Amygdala (tissue), 56 donors: ENCODE data around the gene PRICKLE2.
"Not testable (repeated sequence)": the region's sequence is repeated elsewhere in the genome, so short reads cannot be mapped to it uniquely, and the experiment has no call there.

ENCODE experiments used
- DNase-seq, 56 donors: peaks; one replicate each; lab custom pipeline; 2025; lab: John Stamatoyannopoulos, UW

PRICKLE2 gene

DNA sequence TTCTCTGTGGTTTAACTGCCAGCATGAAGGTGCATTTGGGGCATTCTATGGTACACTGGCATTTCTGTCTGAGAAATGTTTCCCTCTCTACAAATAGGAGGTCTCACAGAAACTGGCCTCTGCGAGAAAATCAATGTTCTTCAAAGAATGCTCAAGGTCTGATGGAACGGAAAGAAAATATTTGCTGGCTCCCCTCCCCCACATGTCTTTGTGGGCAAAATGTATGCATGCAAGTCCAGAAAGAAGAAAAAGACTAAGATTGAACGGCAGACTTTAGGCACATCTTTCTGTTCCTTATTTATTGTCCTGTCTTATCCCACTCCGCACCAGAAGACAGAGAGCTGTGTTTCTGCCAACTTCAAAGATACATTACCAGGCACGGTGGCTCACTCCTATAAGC is 118.1 kb downstream of the PRICKLE2 start:
- no peak for DNase-seq

DNA sequence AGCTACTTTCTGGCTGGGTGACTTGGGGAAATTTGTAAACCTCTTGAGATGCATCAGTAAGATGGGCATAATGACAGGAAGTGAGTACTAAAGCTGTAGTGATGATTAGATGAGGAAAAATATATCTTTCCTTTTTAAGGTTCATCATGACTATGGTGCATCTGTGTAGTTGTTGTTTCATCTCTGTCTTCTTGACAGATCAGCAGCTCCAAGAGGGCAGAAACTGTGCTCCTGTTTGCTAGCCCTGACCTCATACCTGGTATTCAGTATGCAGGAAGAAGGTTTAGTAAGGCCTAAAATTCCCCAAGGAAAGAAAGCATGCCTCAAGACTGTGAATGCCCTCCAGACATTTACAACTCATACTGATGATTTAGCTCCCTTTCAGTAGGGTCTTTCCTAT is 119.5 kb downstream of the PRICKLE2 start:
- no peak for DNase-seq

DNA sequence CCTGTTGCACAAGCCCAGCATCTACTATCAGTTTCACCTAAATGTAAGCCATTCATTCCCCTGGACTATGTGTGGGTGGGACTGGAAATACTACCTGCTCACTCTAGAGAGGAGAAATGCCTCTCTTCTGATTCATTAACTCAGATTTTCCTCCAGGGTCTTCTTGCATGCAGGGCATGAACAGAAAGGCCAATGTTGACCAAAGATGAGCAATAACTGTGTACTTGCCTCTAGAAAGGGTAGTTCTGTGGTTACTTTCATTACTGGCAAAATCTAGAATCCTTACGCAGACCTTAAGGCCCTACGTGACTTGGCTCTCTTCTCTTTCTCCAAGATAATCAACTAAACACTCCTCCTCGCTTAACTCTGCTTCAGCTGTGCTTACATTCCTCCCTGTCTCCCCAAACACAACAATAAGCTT is 120.6 kb downstream of the PRICKLE2 start:
- DNase-seq, result no peak

DNA sequence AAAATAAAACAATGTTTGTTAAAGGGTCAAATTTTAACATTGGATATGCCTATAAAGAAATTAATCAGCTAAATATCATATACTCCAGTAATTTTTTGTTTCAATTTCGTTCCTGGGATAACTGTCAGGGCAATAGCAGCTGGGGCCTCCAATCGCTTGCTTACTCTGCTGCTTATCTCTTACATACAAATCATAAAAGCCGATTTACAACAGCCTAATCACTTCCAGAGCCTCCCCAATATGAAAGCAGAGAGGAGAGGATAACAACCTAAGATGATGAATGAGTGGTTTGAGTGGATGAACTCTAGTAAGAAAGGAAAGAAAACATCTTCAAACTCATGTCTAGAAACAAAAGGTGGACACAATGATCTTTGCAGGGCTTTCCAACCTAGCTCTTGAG is 121.3 kb downstream of the PRICKLE2 start:
- DNase-seq, result no peak

DNA sequence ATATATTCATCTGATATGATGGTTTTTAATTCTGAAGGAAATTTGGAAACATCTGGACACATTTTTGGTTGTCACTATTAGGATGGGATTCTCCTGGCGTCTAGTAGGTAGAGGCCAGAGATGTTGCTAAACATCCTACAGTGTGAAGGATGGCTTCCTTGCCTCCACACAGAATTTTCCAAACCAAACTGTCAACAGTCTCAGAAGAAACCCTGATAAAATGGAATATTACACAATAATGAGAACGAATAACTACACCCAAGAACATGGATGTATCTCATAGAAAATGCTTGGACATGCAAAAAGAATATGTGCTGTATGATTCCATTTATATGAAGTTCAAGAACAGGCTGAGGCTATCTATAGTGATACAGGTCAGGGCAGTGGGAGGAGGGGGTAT is 122.1 kb downstream of the PRICKLE2 start:
- no peak for DNase-seq

DNA sequence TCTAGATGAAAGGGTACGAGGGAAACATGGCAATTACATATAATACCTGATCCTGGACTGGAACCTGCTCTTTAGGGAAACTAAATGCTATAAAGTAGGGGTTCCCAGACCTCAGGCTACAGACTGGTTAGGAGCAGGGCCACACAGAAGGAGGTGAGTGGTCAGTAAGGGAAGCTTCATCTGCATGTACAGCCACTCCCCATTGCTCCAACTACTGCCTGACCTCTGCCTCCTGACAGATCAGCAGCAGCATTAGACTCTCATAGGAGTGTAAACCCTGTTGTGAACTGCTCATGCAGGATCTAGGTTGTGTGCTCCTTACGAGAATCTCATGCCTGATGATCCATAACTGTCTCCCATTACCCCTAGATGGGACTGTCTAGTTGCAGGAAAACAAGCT is 123.1 kb downstream of the PRICKLE2 start:
- DNase-seq, result no peak

DNA sequence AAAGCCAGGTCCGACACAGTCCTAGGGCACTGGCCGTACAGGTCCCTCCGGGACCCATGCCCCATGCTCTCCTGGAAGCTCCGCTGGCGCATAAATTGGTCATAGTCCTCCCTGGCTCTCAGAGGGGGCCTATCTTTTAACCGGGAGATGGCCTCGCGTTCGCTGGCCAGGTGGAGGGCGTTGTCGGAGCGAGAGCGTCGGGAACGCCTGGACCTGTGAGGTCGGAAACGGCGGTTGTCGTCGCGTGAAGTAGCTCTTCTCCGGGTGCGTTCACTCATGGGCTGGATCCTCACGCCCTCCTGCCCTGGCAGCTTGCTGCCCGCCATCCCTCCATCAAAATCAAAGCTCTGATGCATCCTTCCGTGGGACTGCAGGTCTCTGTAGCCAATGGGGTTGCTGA is 126.0 kb downstream of the PRICKLE2 start:
- DNase-seq, result no peak

DNA sequence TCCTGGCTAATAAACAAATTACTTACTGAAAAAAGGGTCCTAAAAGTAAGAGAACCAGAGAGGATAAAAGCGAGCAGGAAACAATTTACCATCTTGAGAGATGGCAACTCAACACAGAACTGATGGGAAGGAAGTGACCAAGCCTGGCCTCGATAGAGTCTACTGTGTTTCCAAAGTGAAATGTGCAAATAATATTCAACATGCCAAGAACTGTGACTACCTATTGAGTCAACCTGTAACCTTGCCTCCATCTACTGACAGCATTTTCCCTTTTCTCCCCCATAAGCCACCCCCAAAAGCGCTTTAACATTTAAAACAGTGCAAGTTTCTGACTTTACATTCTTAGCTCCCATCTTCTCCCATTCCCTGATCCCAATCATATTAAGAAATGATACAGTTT is 126.6 kb downstream of the PRICKLE2 start:
- DNase-seq, result no peak

DNA sequence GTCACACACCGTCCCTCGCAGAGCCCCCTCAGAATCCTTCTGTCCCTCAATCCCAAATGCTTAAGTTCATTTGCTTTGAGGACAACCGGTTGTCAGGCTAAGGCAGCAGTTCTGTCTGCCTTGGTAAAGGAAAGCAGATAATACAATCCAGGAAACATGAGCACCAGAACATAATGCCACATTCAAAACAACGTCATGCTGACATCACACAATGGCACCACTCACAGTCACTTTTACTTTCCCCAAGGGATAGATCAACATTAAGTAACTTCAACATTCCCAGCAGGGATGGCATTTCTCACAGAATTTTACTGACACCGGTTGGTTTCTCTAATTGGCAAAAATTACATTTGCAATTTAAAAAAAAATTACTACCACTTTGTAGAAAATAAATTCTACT is 127.3 kb downstream of the PRICKLE2 start:
- no peak for DNase-seq

DNA sequence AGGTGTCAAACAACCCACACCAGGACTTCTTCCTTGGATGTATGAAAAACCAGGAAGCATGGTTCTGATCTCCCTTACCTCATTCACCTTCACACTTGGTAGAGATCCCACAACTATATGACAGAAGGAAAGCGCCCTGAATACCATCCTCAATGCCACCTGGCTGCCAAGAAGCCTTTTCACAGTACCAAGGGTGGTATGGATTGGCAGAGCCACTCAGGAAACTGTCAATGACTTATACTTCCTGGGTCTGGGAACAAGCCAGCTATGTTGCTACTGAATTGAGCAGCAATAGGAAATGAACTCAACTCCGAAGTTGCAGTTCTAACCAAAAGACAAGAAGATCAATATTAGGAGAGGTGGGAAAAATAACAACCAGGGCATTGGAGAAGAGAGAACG is 129.5 kb downstream of the PRICKLE2 start:
- no peak for DNase-seq

DNA sequence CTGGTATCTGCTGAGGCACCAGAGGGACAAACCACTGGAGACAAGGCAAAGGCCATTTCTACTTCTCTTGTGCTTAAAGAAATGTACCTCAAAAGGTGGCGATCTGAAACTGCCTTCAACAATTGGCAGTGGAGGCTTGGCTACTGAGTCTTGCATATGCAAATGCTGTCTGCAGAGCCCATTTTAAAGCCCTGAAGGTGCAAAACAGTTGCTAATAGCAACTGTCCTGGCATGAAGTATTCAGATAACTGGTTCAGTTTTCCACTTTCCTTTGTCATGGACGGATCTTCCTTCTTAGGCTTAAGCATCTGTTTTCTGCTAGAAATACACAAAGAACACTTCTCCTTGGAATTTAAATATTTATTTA is 130.6 kb downstream of the PRICKLE2 start:
- DNase-seq, result no peak

DNA sequence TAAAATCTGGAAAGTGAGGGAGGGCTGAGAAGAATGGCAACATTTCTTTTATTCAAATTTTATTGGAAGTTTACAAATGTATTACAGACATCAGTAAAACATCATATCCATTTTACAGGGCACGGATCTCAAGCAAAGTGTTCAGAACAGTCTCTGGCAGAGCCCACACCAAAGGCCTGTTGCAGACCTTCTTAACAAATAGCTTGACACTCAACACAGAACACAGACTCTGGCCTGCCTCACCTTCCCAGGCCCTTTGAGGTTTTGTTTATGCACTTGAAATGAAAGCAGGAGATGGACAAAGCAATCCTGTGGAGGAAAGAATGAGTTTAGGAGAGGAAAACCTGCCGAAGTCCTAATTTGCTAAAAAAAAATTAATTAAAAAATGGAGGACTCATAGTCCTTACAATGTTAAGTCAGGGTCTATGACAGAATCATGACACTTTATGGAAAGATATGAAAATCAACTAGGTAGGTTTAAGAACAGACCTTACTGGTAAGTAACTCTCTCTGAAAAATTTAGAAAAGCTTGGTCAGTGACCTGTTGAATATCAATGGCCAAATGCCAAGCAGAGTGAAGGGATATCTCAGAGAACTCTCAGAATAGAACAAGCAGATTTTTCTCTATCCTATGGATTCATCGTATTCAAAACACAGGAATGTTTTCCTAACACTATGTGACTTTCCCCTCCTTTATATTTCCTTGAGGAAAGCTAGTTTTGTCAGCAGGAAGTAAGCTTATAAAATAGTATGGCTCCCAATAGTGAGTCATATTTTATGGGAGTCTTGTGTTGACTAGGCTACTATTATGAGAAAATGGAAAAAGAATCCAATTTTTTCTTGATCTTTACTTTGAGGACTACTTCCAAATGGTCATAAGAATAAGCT is 131.2 kb downstream of the PRICKLE2 start:
- no peak for DNase-seq

DNA sequence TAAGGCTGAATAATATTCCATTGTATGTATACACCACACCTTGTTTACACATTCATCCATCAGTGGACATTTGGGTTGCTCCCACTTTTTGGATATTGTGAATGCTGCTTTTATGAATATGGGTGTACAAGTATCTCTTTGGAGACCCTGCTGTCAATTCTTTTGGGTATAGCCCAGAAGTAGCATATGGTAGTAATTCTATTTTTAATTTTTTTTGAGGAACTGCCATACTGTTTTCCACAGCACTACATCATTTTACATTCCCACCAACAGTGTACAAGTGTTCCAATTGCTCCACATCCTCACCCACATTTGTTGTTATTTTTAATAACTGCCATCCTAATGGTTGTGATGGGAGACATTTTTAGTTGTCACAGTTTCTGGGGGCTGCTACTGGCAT is 132.1 kb downstream of the PRICKLE2 start:
- no peak for DNase-seq

DNA sequence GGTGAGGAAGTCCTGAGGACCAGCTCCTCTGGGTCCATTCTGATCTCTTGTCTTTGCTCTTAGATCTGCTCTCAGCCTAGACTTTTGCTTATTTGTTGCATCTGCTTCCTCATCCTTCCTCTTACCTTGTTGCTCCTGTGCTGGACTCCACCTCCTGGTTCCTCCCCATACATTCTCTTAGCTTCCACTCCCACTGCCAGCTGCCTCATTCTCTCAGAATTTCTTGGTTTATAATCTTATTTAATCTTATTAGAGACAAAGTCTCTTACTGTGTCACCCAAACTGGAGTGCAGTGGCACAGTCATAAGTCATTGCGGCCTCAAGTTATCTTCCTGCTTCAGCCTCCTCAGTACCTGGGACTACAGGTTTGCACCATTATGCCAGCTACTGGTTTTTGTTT is 133.8 kb downstream of the PRICKLE2 start:
- no peak for DNase-seq

DNA sequence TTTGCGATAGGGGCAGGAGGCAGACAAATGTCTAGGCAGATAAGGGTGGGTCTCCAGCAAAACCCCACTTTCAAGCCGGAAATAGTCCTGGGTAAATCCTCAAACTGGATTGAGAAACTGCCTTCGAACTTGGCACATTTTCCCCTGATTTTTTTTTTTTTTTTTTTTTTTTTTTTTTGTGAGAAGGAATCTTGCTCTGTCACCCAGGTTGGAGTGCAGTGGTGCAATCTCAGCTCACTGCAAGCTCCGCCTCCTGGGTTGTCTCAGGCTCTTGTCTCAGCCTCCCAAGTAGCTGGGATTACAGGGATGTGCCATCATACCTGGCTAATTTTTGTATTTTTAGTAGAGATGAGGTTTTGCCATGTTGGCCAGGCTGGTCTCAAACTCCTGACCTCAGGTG is 135.9 kb downstream of the PRICKLE2 start:
- DNase-seq, result not testable (repeated sequence)

DNA sequence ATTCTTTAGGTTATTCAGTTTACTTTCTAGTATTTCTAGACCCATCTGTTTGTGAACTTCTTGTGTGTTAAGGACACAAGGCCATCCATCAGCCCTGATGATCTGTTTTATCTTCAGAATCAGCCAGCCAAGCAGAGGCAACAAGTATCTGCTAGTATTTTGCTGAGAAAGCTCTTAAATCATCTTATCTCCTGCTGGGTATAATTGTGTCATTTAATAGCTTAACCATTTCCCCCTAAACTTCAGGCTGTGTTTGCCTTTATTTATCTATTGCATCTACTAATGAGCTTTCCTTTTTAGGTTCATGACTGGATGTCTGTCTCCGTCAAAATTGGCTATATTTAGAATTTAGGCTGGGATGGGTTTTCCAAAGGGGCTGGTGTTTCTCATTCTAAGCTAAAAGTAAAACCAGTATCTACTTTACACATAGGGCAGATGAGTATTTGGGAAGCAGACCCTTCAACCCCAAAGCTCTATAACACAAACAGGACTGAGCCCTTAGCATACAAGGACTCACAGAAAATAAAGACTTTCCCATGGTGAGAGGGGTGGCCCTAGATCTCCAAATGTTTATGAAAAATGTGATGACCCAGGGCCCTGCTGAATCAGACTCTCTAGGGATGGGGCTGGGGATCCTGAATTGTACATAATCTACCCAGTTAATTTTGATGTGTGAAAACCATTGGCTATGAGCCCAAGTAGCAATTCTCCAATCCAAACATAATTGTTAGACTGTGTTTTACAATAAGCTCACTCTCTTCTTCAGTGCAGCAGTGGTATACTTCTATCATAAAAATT is 136.7 kb downstream of the PRICKLE2 start:
- DNase-seq, result no peak

DNA sequence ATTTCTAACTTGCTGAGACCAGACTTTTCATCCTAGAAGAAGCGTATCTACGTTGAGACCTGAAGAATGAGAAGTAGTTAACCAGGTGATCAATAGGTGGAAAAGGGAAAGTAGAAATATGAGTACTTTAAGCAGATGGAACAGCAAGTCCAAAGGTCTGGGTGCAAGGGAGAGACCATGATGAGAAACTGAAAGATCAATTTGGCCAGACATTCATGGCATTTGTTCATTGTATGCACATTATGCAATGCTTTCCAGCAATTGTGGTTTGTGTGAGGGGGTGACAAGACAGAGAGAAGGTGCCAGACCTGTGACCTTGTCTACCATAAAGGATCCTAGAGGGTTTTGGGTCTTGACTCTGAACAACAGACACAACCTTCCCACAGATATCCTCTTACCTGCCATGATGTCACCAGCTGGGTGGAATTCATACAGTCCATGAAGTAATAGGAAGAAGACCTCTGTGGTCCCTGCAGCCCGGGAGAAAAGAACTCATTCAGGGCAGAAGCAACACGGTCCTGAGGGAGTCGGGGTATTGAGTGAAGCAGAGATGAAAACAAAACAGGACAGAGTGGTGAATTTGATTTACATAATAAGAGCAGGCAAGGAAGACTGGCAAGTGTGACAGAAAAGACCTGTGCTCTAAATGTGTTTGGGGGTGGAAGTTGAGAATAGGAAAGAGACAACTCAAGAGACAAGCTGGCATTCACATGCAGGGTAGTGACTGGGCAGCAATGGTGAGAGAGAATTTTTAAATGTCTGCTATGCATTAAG is 138.6 kb downstream of the PRICKLE2 start:
- no peak for DNase-seq

DNA sequence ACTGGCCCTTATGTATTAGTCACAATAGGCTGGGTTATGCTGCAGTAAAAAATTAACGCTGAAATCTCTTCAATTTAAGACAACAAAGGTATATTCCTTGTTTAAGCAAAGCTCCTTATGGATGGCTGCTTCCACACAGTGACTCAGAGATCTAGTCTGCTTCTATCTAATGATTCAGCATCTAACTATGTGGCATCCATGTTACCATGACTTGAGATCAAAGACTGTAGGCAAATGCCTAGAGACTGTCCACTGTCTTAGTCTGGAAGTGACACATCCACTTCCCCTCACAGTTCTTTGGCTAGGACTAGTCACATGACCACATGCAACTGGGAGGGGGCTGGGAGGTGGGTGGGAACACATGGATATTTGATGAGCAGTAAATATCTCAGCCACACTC is 140.6 kb downstream of the PRICKLE2 start:
- no peak for DNase-seq

DNA sequence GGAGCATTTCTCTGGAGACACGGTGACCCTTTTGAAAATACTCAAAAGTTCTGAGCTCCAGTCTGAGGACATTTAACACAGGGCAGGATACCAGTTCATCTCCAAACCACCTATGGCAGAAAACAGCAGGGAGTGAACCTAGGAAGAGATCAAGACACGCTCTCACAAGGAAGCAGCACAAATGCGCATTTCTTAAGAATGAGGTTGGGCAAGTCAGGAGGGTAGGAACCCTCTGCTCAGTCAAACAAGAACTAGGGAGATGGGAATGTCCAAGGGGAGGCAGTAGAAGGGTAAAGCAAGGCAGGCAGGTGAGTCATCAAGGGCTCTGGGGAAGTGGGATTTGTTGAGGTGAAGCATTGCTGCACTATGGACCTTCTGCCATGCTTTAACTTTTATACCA is 141.7 kb downstream of the PRICKLE2 start:
- DNase-seq, result no peak

DNA sequence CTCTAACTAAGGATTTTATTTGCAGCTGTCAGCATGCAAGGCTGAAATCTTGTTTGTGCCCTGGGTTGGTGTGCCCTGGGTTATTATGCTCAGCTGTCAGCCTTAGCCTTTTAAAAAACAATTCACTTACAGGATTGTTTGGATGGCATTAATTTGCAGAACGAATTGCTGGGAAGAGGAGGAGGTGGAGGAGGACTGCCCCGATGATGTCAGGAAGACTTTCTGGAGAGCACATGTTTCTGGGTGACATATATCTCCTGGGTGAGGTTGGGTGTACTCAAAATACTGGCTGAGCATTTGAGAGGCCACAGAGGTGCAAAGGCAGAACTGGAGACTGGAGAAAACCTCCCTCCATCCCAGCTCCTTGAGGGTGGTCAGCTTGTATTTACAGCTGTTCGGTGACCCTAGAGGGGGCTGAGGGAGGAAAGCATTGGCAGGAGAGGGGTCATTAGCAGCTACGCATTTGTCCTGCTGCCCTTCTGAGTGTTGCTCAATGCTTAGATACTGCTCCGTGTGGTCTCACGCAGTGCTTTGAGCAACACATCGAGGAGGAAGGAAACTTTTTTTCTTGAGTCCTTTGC is 142.2 kb downstream of the PRICKLE2 start:
- DNase-seq, result no peak

DNA sequence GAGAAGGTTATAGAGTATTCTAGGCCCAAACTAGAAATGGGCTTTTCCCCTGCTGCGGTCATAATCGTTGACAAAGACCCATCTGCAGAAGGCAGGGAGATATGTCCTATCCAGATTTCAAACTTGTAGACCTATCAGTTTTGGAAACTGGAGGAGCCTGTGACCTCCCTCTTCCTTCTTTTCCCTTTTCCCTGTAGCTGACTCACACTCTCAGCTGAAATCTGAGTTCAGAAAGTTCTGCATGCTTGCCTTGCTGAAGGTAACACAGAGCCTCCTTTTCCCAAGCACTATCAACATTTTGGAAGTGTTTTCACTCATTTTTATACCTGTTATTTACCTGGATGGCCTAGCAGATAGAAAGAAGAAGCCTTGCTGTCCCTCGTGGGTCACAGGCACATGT is 142.9 kb downstream of the PRICKLE2 start:
- no peak for DNase-seq
